ENCODE data around the gene PSMD8.
"Not testable (repeated sequence)": the region's sequence is repeated elsewhere in the genome, so short reads cannot be mapped to it uniquely, and the experiment has no call there.

PSMD8 gene

GRCh38 chr19:38374332-38375097 is at the start of gene PSMD8:
TSS of gene PSMD8 (plus strand) at chr19:38374571. CDS start at chr19:38374602, 31 bp downstream.
- peak; percentile 98 for DNase-seq (ENCODE audit: low read depth)

- no peak for DNase-seq (ENCODE audit: low read depth)
These were observed 47.8 kb upstream of the PSMD8 start for GRCh38 chr19:38326591-38326990.

- no peak for DNase-seq (ENCODE audit: low read depth)
These were observed 44.7 kb upstream of the PSMD8 start for GRCh38 chr19:38329651-38330050.

GRCh38 chr19:38331728-38332127 is 42.6 kb upstream of the PSMD8 start:
- no peak for DNase-seq (ENCODE audit: low read depth)

- no peak for DNase-seq (ENCODE audit: low read depth)
These were observed 41.1 kb upstream of the PSMD8 start for GRCh38 chr19:38333245-38333644.

- peak; percentile 98 for DNase-seq (ENCODE audit: low read depth)
These were observed 38.3 kb upstream of the PSMD8 start for GRCh38 chr19:38335949-38336637.

- peak; percentile 96 for DNase-seq (ENCODE audit: low read depth)
These were observed 37.6 kb upstream of the PSMD8 start for GRCh38 chr19:38336638-38337359.

GRCh38 chr19:38337360-38337653 is 37.1 kb upstream of the PSMD8 start:
- DNase-seq (ENCODE audit: low read depth) = no peak

- DNase-seq (ENCODE audit: low read depth) = not testable (repeated sequence)
These were observed 35.4 kb upstream of the PSMD8 start for GRCh38 chr19:38339011-38339410.

- DNase-seq (ENCODE audit: low read depth) = no peak
These were observed 33.4 kb upstream of the PSMD8 start for GRCh38 chr19:38340927-38341326.

- no peak for DNase-seq (ENCODE audit: low read depth)
These were observed 27.5 kb upstream of the PSMD8 start for GRCh38 chr19:38346837-38347236.

GRCh38 chr19:38350883-38351282 is 23.5 kb upstream of the PSMD8 start:
- no peak for DNase-seq (ENCODE audit: low read depth)

- no peak for DNase-seq (ENCODE audit: low read depth)
These were observed 22.4 kb upstream of the PSMD8 start for GRCh38 chr19:38351865-38352395.

GRCh38 chr19:38352611-38353010 is 21.8 kb upstream of the PSMD8 start:
- DNase-seq (ENCODE audit: low read depth) = no peak

GRCh38 chr19:38355728-38356725 is 18.3 kb upstream of the PSMD8 start:
- no peak for DNase-seq (ENCODE audit: low read depth)

- DNase-seq (ENCODE audit: low read depth) = no peak
These were observed 16.3 kb upstream of the PSMD8 start for GRCh38 chr19:38358071-38358470.

GRCh38 chr19:38359242-38360021 is 14.9 kb upstream of the PSMD8 start:
- no peak for DNase-seq (ENCODE audit: low read depth)

- DNase-seq (ENCODE audit: low read depth) = no peak
These were observed 14.0 kb upstream of the PSMD8 start for GRCh38 chr19:38360351-38360750.

GRCh38 chr19:38360839-38361631 is 13.3 kb upstream of the PSMD8 start:
- DNase-seq (ENCODE audit: low read depth) = no peak

GRCh38 chr19:38361633-38362075 is 12.7 kb upstream of the PSMD8 start:
- DNase-seq (ENCODE audit: low read depth) = peak; percentile 73

Data from ELR (cell line).